B cell (primary cell): Measurements from ENCODE around the gene TMEM213. TPM values are rescaled to one million over a fixed set of nuclear protein-coding genes. Genes with fewer than 3 reads are reported as not detected.

Source experiments
- ATAC-seq: fragments of 200-7000 bp; cut with Tn5 transposase; one replicate; pipeline ENCODE4 v1.10.0; 2021; ENCODE audit warnings: low read depth, mild to moderate bottlenecking, moderate number of reproducible peaks, moderate library complexity
- CTCF ChIA-PET: fragments of 350-600 bp; sonication (Branson Sonifier 250); formaldehyde crosslinking; loops from one replicate; lab custom pipeline; 2021; ENCODE audit warnings: antibody characterized with exemption, inconsistent platforms; lab: Charles Lee
- POLR2A ChIA-PET: fragments of 350-600 bp; sonication (Branson Sonifier 250); formaldehyde crosslinking; loops from one replicate; lab custom pipeline; 2021; ENCODE audit warnings: antibody characterized with exemption; lab: Charles Lee
- DNase-seq: peaks from one replicate; pipeline ENCODE4 v3.0.0; 2013
- H2AFZ ChIP-seq: 2 replicates; pipeline ENCODE4 v1.6.1; 2012; ENCODE audit warnings: mild to moderate bottlenecking, low read depth, low read length; ENCODE audit not compliant: insufficient read depth, poor library complexity, severe bottlenecking
- H3K27ac ChIP-seq, 2 donors: 1 replicate in 1 of 2; 2 replicates in 1 of 2; pipeline ENCODE4 v1.5.1; 2012 to 2013; ENCODE audit warnings: low read length in 2 of 2, mild to moderate bottlenecking in 2 of 2, moderate library complexity in 1 of 2
- H3K27me3 ChIP-seq, 4 experiments: fragments of 200-600 bp in 1 of 4; sonication (generic) in 1 of 4; replicated peaks in 1 of 4; 1 replicate in 2 of 4; 2 replicates in 2 of 4; pipeline versions ENCODE4 v1.6.1 to v1.7.0; 2013 to 2016; ENCODE audit warnings: low read length in 3 of 4, mild to moderate bottlenecking in 2 of 4, mixed read lengths in 1 of 4, moderate library complexity in 1 of 4; ENCODE audit not compliant: insufficient read depth in 4 of 4, control insufficient read depth in 3 of 4; ENCODE audit errors: control extremely low read depth in 1 of 4
- H3K36me3 ChIP-seq, 2 experiments: replicated peaks in 1 of 2; 1 replicate in 1 of 2; 2 replicates in 1 of 2; pipeline versions ENCODE4 v1.6.1 to v1.7.1; 2013; ENCODE audit warnings: low read length in 1 of 2; ENCODE audit not compliant: insufficient read depth in 2 of 2, control insufficient read depth in 1 of 2; ENCODE audit errors: control extremely low read depth in 1 of 2, extremely low read depth in 1 of 2
- H3K4me1 ChIP-seq, 2 donors: fragments of 200-600 bp in 1 of 2; sonication (generic) in 1 of 2; 1 replicate in 1 of 2; 2 replicates in 1 of 2; pipeline versions ENCODE4 v1.5.1 to v1.6.1; 2013 to 2017; ENCODE audit warnings: low read length in 2 of 2; ENCODE audit not compliant: control insufficient read depth in 2 of 2, insufficient read depth in 2 of 2
- H3K4me2 ChIP-seq: replicated peaks from 2 replicates; pipeline ENCODE3; 2012; ENCODE audit warnings: mild to moderate bottlenecking, low read depth, low read length; ENCODE audit not compliant: poor library complexity, severe bottlenecking
- H3K4me3 ChIP-seq, 5 experiments: fragments of 200-600 bp in 1 of 5; sonication (generic) in 1 of 5; 1 replicate in 3 of 5; 2 replicates in 2 of 5; pipeline versions ENCODE4 v1.5.1 to v1.7.0; 2011 to 2016; ENCODE audit warnings: low read length in 4 of 5, mild to moderate bottlenecking in 4 of 5, low read depth in 2 of 5, control low read depth in 1 of 5, moderate library complexity in 1 of 5; ENCODE audit not compliant: insufficient read depth in 1 of 5; ENCODE audit errors: control extremely low read depth in 1 of 5, extremely low read depth in 1 of 5
- H3K79me2 ChIP-seq: fragments of 200-600 bp; sonication (generic); one replicate; pipeline ENCODE4 v1.6.0; 2016; ENCODE audit warnings: low read length; ENCODE audit not compliant: control insufficient read depth, insufficient read depth
- H3K9ac ChIP-seq: fragments of 200-600 bp; sonication (generic); 2 replicates; pipeline ENCODE4 v1.6.1; 2017; ENCODE audit warnings: mild to moderate bottlenecking, low read length, moderate library complexity
- H3K9me3 ChIP-seq, 3 donors: one replicate each; pipeline versions ENCODE4 v1.6.1 to v1.7.1; 2013; ENCODE audit warnings: low read length in 2 of 3; ENCODE audit not compliant: control insufficient read depth in 2 of 3, insufficient read depth in 1 of 3; ENCODE audit errors: control extremely low read depth in 1 of 3
- H4K20me1 ChIP-seq: 2 replicates; pipeline ENCODE4 v1.6.0; 2012; ENCODE audit warnings: mild to moderate bottlenecking, low read length; ENCODE audit not compliant: insufficient read depth, control insufficient read depth, poor library complexity, severe bottlenecking
- H3K27ac Mint-ChIP-seq: one replicate; pipeline ENCODE4 v1.8.0; 2021; ENCODE audit warnings: mixed read lengths
- H3K27me3 Mint-ChIP-seq: one replicate; pipeline ENCODE4 v1.8.0; 2021; ENCODE audit warnings: mixed read lengths
- H3K4me1 Mint-ChIP-seq: one replicate; pipeline ENCODE4 v1.8.0; 2021; ENCODE audit warnings: mixed read lengths
- H3K4me3 Mint-ChIP-seq: one replicate; pipeline ENCODE4 v1.8.0; 2021; ENCODE audit warnings: mixed read lengths
- H3K9me3 Mint-ChIP-seq: one replicate; pipeline ENCODE4 v1.8.0; 2022; ENCODE audit warnings: mixed read lengths; ENCODE audit not compliant: insufficient read depth
- EZH2 ChIP-seq: IDR thresholded peaks from 2 replicates; pipeline ENCODE4 v1.6.1; 2012; ENCODE audit warnings: borderline replicate concordance, low read depth, mild to moderate bottlenecking, moderate library complexity, low read length; ENCODE audit not compliant: insufficient read depth, poor library complexity, severe bottlenecking
- WGBS: methylation state at CpG from one replicate; pipeline ENCODE4 v1.1.5; 2013; ENCODE audit warnings: missing lambda C conversion rate; ENCODE audit not compliant: insufficient coverage; 5-methylcytosine and 5-hydroxymethylcytosine counted together
- intact Hi-C: fragments of 100-400 bp; cut with micrococcal nuclease; formaldehyde crosslinking; loops from one replicate; pipeline ENCODE4 v1.10.0; 2022
- polyA plus RNA-seq: library from polyadenylated mRNA; depleted of rRNA; stranded (reverse); fragments of >200 nt; gene quantifications from 2 replicates; pipeline ENCODE4 v1.2.3, GENCODE V29; 2012
- total RNA-seq, 2 donors: library from RNA; stranded (reverse); fragments of 120-200 nt in 1 of 2; gene quantifications; 1 replicate in 1 of 2; 2 replicates in 1 of 2; pipeline versions ENCODE4 v1.2.3 to v1.2.4, GENCODE V29; 2013 to 2022
- TF ChIP-seq, protein P1 (sequence below): fragments of 200-600 bp; IDR thresholded peaks from one replicate; pipeline ENCODE4 v1.8.0; 2022; ENCODE audit warnings: antibody characterized with exemption, mild to moderate bottlenecking

The TMEM213 gene
- total and polyA plus RNA-seq, 2 donors (not counting 1 experiment from before 2014, with no cell fraction given), result not detected

- Histone ChIP-seq H3K36me3 (no peaks in the 10 kb centered on the region), H3K4me3 (no peak overlapping the region), H3K4me1 (no peaks in the 10 kb centered on the region), H3K27ac (no peak overlapping the region), H3K9ac (no peak overlapping the region), H2AFZ (no peak overlapping the region), H3K4me2 (no peak overlapping the region), H3K27me3 (no peaks in the 10 kb centered on the region), H3K9me3 (no peaks in the 10 kb centered on the region), H4K20me1 (no peaks in the 10 kb centered on the region), H3K79me2 (no peaks in the 10 kb centered on the region)
- Mint-ChIP-seq H3K4me3 (no peak overlapping the region), H3K9me3 (no peaks in the 10 kb centered on the region), H3K4me1 (no peaks in the 10 kb centered on the region), H3K27me3 (no peaks in the 10 kb centered on the region), H3K27ac (no peak overlapping the region)
- ChIA-PET POLR2A (no interaction called here), CTCF (no interaction called here)
- 100% methylated on average over 1 of the region's 3 CpGs for WGBS
- intact Hi-C loops, result no loop called here
- DNase-seq, result no peak
- no peak for TF ChIP-seq EZH2
- TF ChIP-seq, protein P1, sequence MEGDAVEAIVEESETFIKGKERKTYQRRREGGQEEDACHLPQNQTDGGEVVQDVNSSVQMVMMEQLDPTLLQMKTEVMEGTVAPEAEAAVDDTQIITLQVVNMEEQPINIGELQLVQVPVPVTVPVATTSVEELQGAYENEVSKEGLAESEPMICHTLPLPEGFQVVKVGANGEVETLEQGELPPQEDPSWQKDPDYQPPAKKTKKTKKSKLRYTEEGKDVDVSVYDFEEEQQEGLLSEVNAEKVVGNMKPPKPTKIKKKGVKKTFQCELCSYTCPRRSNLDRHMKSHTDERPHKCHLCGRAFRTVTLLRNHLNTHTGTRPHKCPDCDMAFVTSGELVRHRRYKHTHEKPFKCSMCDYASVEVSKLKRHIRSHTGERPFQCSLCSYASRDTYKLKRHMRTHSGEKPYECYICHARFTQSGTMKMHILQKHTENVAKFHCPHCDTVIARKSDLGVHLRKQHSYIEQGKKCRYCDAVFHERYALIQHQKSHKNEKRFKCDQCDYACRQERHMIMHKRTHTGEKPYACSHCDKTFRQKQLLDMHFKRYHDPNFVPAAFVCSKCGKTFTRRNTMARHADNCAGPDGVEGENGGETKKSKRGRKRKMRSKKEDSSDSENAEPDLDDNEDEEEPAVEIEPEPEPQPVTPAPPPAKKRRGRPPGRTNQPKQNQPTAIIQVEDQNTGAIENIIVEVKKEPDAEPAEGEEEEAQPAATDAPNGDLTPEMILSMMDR, result no peak
- no peak for ATAC-seq
Measured at GRCh38 chr7:138864667-138865066, 66.9 kb downstream of the TMEM213 start.

DNA sequence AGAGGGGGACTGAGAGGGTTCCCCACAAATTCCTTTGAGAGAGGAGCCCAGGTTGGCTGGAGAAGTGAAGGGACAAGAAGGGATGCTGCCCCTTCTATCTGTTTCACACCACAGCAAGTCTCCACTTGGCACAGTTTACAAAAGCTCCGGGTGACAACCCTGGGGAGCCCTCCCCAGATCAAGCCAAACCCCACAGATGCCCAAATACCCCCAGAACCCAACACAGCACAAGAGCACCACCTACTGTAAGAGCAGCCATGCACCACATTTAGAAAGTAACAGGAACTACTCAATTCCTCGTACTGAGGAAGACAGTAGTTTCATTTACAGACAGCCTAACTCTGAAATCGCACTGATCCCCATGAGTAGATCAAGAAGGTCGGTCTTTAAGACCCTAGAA is 68.0 kb downstream of the TMEM213 start:
- WGBS, result 67% methylated on average over 1 of the region's 4 CpGs
- H3K4me1 Mint-ChIP-seq, result no peaks in the 10 kb centered on the region
- no peak overlapping the region for H3K4me3 ChIP-seq
- H4K20me1 ChIP-seq, result no peaks in the 10 kb centered on the region
- intact Hi-C loops, result no loop called here
- peak overlapping the region; percentile 21 for H2AFZ ChIP-seq
- ATAC-seq (no peak), DNase-seq (no peak)
- no peaks in the 10 kb centered on the region for H3K4me1 ChIP-seq
- H3K36me3 ChIP-seq, result no peaks in the 10 kb centered on the region
- H3K79me2 ChIP-seq, result no peaks in the 10 kb centered on the region
- no peak overlapping the region for H3K27ac Mint-ChIP-seq
- no peaks in the 10 kb centered on the region for H3K27me3 ChIP-seq
- no peak overlapping the region for H3K9ac ChIP-seq
- no peak overlapping the region for H3K27ac ChIP-seq
- no peak overlapping the region for H3K4me3 Mint-ChIP-seq
- POLR2A ChIA-PET, result no interaction called here
- no peaks in the 10 kb centered on the region for H3K9me3 Mint-ChIP-seq
- no peak for TF ChIP-seq EZH2
- TF ChIP-seq, protein P1, result peak; percentile 15
- no peak overlapping the region for H3K4me2 ChIP-seq
- CTCF ChIA-PET, result no interaction called here
- H3K9me3 ChIP-seq, result no peaks in the 10 kb centered on the region
- H3K27me3 Mint-ChIP-seq, result no peaks in the 10 kb centered on the region
